Astrocyte of the cerebellum (primary cell): Measurements from ENCODE around the gene ANKDD1A.
A peak's percentile ranks its signal among the peaks of the same experiment; 100 is the strongest.

ENCODE experiments used
- DNase-seq: peaks from one replicate; pipeline ENCODE4 v3.0.0-alpha.2; 2011; ENCODE audit warnings: low read depth
- H3K4me3 ChIP-seq: 2 replicates; pipeline ENCODE4 v1.5.1; 2011; ENCODE audit warnings: mild to moderate bottlenecking, low read depth, low read length, moderate library complexity
- in situ Hi-C: cut with HindIII; loops from 2 replicates; pipeline ENCODE4 v1.10.0; 2017; ENCODE audit warnings: low sequenced_read_pairs
- TF ChIP-seq, protein P1 (sequence below): IDR thresholded peaks from 2 replicates; pipeline ENCODE4 v1.5.1; 2012; ENCODE audit warnings: low read length, low read depth, moderate library complexity, mild to moderate bottlenecking; ENCODE audit errors: missing control alignments

Gene ANKDD1A

DNA sequence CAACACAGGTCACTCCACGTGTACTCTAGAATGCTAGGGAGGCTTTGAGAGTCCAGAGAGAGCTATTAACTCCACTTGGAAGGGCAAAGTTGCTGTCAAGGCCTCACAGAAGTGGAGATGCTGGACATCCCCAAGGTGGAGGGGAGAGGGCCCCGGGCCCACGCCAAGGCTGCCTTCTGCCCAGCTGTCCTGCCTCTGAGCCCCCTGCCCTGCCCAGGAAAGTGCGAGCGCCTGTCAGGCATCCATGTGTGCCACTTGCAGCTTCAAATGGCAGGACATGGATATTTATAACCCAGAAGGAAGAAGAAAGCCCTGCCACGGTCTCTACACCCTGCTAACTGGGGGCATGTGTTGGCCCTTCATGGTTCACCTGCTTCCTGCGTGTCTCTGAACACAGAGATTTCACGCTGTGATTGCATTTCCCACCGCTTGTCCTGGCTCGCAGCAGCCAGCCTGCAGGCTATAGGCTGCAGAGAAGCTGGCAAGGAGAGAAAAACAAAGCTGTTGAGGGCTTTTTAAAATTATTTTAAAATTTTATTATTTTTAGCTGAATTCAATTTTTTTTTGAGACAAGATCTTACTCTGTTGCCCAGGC, 17.0 kb downstream of the ANKDD1A start:
- in situ Hi-C loops: loop anchor here (10.0 kb wide), 1 partner anchor 94 kb away; no protein-coding TSS in a partner anchor
- H3K4me3 ChIP-seq: no peak overlapping the region
- no peak for DNase-seq
- TF ChIP-seq, protein P1, sequence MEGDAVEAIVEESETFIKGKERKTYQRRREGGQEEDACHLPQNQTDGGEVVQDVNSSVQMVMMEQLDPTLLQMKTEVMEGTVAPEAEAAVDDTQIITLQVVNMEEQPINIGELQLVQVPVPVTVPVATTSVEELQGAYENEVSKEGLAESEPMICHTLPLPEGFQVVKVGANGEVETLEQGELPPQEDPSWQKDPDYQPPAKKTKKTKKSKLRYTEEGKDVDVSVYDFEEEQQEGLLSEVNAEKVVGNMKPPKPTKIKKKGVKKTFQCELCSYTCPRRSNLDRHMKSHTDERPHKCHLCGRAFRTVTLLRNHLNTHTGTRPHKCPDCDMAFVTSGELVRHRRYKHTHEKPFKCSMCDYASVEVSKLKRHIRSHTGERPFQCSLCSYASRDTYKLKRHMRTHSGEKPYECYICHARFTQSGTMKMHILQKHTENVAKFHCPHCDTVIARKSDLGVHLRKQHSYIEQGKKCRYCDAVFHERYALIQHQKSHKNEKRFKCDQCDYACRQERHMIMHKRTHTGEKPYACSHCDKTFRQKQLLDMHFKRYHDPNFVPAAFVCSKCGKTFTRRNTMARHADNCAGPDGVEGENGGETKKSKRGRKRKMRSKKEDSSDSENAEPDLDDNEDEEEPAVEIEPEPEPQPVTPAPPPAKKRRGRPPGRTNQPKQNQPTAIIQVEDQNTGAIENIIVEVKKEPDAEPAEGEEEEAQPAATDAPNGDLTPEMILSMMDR: no peak

DNA sequence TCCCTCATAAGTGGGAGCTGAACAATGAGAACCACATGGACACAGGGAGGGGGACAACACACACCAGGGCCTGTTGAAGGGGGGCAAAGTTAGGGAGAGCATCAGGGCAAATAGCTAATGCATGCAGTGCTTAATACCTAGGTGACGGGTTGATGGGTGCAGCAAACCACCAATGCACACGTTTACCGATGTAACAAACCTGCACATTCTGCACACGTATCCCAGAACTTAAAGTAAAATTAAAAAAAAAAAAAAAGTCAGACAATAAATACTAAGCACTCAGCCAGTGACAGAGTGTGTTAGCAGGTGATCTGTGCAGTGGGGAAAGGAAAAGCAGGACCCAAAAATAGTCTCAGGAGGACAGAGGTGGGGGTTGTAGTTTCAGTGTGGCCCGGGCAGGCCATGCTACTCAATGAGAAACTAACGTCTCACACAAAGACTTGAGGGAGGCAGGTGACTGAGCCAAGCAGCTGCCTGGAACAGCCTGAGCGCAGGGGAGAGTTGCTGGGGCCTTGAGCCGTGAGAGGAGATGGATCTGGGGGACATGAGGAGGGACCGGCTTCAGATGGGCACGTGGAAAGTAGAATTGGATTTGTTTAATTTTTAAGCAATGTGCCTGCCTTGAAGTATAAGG, 18.4 kb downstream of the ANKDD1A start:
- no peak for DNase-seq
- no peak overlapping the region for H3K4me3 ChIP-seq
- in situ Hi-C loops: no loop called here
- TF ChIP-seq, protein P1: no peak

DNA sequence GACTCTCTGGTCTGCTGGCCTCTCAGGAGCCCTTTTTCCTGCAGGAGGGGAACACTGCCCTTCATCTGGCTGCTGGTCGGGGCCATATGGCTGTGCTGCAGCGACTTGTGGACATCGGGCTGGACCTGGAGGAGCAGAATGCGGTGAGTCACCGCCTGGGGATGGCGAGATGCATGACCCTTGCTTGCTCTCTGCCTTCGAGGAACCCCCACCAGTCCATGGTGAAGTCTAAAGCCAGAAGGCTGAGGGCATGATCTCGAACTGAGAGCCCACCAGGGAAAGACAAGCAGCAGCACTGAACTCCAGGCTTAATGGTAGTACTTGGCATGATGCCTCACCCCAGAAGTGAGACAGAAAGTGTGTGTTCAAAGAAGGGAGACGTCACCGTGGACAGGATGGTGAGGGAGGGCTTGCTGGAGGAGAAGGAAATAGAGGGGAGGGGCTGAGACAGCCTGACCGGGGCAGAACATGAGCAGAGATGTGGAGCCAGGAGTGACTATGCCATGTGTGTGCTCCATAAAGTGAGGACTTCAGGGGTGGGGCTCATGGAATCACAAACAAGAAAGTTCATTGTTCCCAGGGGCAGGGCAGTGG, 19.2 kb downstream of the ANKDD1A start:
- in situ Hi-C loops: no loop called here
- TF ChIP-seq, protein P1: no peak
- no peak for DNase-seq
- H3K4me3 ChIP-seq: no peak overlapping the region

DNA sequence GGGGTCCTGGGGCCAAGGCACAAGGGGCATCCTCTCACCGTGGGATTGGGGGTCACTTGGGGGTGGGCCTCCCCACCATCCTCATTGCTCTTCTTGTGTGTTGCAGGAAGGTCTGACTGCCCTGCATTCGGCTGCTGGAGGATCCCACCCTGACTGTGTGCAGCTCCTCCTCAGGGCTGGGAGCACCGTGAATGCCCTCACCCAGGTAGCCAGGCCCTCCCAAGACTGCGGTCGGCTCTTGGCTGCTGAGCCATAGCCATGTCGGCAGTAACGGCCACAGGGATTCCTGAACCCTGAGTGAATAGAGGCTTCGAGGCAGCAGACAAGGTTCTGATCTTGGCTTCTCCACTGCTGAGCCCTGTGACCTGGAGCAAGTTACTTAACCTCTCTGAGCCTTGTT, 19.7 kb downstream of the ANKDD1A start:
- H3K4me3 ChIP-seq: no peak overlapping the region
- TF ChIP-seq, protein P1: no peak
- DNase-seq: no peak
- in situ Hi-C loops: no loop called here

DNA sequence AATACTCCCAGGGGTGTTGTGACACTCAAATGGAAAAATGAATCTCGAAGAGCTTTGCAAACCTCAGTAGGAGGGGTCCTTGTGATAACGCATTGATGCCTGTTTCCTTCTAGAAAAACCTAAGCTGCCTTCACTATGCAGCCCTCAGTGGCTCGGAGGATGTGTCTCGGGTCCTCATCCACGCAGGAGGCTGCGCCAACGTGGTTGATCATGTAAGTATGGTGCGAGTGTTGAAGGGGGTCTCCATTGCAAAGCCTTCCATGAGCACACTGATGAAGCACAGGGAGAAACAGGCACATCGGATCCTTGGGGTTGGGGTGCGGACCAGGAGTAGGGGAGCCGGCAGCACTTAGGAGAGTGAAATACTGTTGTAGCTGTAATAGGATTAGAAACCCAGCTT, 22.3 kb downstream of the ANKDD1A start:
- in situ Hi-C loops: no loop called here

DNA sequence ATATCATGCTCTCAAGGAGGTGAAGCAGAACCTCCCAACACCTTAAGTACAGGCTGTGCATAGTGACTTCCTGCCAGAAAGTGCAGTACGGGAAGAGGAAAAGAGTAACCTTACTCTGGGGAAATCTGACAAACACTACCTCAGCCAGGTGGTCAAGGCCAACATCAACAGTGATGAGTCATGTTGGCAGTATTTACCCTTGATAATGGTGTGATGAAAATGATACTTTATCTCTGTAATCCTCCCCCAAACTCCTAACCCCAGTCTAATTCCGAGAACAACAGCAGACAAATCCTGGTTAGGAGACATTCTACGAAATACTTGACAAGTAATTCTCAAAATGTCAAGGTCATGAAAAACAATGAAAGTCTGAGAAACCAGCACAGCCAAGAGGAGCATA, 26.5 kb downstream of the ANKDD1A start:
- DNase-seq: peak; percentile 5
- H3K4me3 ChIP-seq: no peak overlapping the region
- TF ChIP-seq, protein P1: no peak
- in situ Hi-C loops: no loop called here

More for the DNA sequence above, 22.3 kb downstream of the ANKDD1A start:
- H3K4me3 ChIP-seq: no peak overlapping the region
- TF ChIP-seq, protein P1: no peak
- DNase-seq: no peak
